GM19438 (cell line): Measurements from ENCODE around the gene PLCL1.

Source experiments
- ATAC-seq: cut with Tn5 transposase; IDR thresholded peaks from one replicate; pipeline ENCODE4 v1.9.1; 2021; ENCODE audit warnings: low read depth; ENCODE audit not compliant: unreplicated experiment

The PLCL1 gene

GRCh38 chr2:197920088-197920487 lies 115.7 kb downstream of the PLCL1 start:
- no peak for ATAC-seq

GRCh38 chr2:197920592-197921201 lies 116.3 kb downstream of the PLCL1 start:
- ATAC-seq: no peak

GRCh38 chr2:197924483-197924882 lies 120.1 kb downstream of the PLCL1 start:
- ATAC-seq: no peak

- ATAC-seq: no peak
Observed at GRCh38 chr2:197925204-197925603, 120.8 kb downstream of the PLCL1 start.

- ATAC-seq: no peak
Observed at GRCh38 chr2:197925976-197926375, 121.6 kb downstream of the PLCL1 start.

GRCh38 chr2:197926673-197927072 lies 122.3 kb downstream of the PLCL1 start:
- ATAC-seq: no peak

- ATAC-seq: no peak
Observed at GRCh38 chr2:197927994-197928393, 123.6 kb downstream of the PLCL1 start.

- ATAC-seq: no peak
Observed at GRCh38 chr2:197929008-197929885, 124.9 kb downstream of the PLCL1 start.

GRCh38 chr2:197929886-197930227 lies 125.5 kb downstream of the PLCL1 start:
- no peak for ATAC-seq

GRCh38 chr2:197930570-197931278 lies 126.3 kb downstream of the PLCL1 start:
- ATAC-seq: no peak

GRCh38 chr2:197931661-197932312 lies 127.4 kb downstream of the PLCL1 start:
- no peak for ATAC-seq

GRCh38 chr2:197932374-197932773 lies 128.0 kb downstream of the PLCL1 start:
- no peak for ATAC-seq

- no peak for ATAC-seq
Observed at GRCh38 chr2:197934261-197934933, 130.0 kb downstream of the PLCL1 start.

- ATAC-seq: no peak
Observed at GRCh38 chr2:197934934-197935289, 130.5 kb downstream of the PLCL1 start.

GRCh38 chr2:197937814-197938213 lies 133.4 kb downstream of the PLCL1 start:
- ATAC-seq: no peak

- no peak for ATAC-seq
Observed at GRCh38 chr2:197938555-197938954, 134.2 kb downstream of the PLCL1 start.

GRCh38 chr2:197939787-197940186 lies 135.4 kb downstream of the PLCL1 start:
- ATAC-seq: no peak

- no peak for ATAC-seq
Observed at GRCh38 chr2:197940382-197940781, 136.0 kb downstream of the PLCL1 start.

GRCh38 chr2:197941715-197942114 lies 137.3 kb downstream of the PLCL1 start:
- ATAC-seq: no peak

GRCh38 chr2:197943731-197944130 lies 139.3 kb downstream of the PLCL1 start:
- ATAC-seq: no peak
